Uterus (tissue), 2 donors: ENCODE measurements around the gene CACUL1.
"Not testable (repeated sequence)": the region's sequence is repeated elsewhere in the genome, so short reads cannot be mapped to it uniquely, and the experiment has no call there.

Source experiments
- CTCF ChIP-seq, 4 experiments: fragments of 200-600 bp in 2 of 4; fragments of 450-650 bp in 2 of 4; sonication (generic) in 2 of 4; IDR thresholded peaks; one replicate each; pipeline ENCODE4 v1.5.1; 2016 to 2019; ENCODE audit warnings: antibody characterized with exemption in 4 of 4, mild to moderate bottlenecking in 2 of 4, moderate library complexity in 1 of 4
- POLR2A ChIP-seq, 2 donors: fragments of 450-650 bp; IDR thresholded peaks; one replicate each; pipeline ENCODE4 v1.6.1; 2016; ENCODE audit warnings: antibody characterized with exemption in 2 of 2, mild to moderate bottlenecking in 1 of 2, moderate library complexity in 1 of 2

DNA sequence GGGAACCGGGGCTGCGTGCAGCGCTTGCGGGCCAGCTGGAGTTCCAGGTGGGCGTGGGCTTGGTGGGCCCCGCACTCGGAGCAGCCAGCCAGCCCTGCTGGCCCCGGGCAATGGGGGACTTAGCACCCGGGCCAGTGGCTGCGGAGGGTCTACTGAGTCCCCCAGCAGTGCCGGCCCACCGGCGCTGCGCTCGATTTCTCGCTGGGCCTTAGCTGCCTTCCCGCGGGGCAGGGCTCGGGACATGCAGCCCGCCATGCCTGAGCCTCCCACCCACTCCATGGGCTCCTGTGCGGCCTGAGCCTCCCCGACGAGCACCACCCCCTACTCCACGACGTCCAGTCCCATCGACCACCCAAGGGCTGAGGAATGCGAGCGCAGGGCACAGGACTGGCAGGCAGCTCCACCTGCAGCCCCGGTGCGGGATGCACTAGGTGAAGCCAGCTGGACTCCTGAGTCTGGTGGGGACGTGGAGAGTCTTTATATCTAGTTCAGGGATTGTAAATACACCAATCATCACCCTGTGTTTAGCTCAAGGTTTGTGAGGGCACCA is 28.2 kb upstream of the CACUL1 start:
- not testable (repeated sequence) for TF ChIP-seq CTCF, POLR2A (IDR thresholded peaks at IDR 0.05)
